Prostate gland (tissue), 2 donors: ENCODE data around the gene C6orf47. TPM values are rescaled to one million over a fixed set of nuclear protein-coding genes. Genes with fewer than 3 reads are reported as not detected.
A peak's percentile ranks its signal among the peaks of the same experiment; 100 is the strongest.
"Not testable (repeated sequence)": the region's sequence is repeated elsewhere in the genome, so short reads cannot be mapped to it uniquely, and the experiment has no call there.

Experiments used
- DNase-seq: peaks from one replicate; pipeline ENCODE4 v3.0.0-alpha.2; 2019; ENCODE audit warnings: low spot score
- H3K27ac ChIP-seq, 2 donors: fragments of 200-600 bp; sonication (generic); 2 replicates each; pipeline ENCODE4 v1.5.1; 2017 to 2019
- H3K27me3 ChIP-seq: fragments of 200-600 bp; sonication (generic); replicated peaks from 2 replicates; pipeline ENCODE4 v1.5.1; 2019; ENCODE audit not compliant: insufficient read depth
- H3K36me3 ChIP-seq, 2 donors: fragments of 200-600 bp; sonication (generic); 1 replicate in 1 of 2; 2 replicates in 1 of 2; pipeline versions ENCODE4 v1.5.1 to v1.8.1; 2017 to 2019
- H3K4me1 ChIP-seq: fragments of 200-600 bp; sonication (generic); replicated peaks from 2 replicates; pipeline ENCODE4 v1.5.1; 2019
- H3K4me3 ChIP-seq, 2 donors: fragments of 200-600 bp; sonication (generic); 2 replicates each; pipeline ENCODE4 v1.5.1; 2017 to 2019
- H3K9me3 ChIP-seq: fragments of 200-600 bp; sonication (generic); 2 replicates; pipeline ENCODE4 v1.5.1; 2017
- CTCF ChIP-seq, 4 experiments: fragments of 200-600 bp in 2 of 4; fragments of 450-650 bp in 2 of 4; sonication (generic) in 2 of 4; IDR thresholded peaks; 1 replicate in 3 of 4; 2 replicates in 1 of 4; pipeline ENCODE4 v1.5.1; 2016 to 2019; ENCODE audit warnings: antibody characterized with exemption in 4 of 4, mild to moderate bottlenecking in 2 of 4, moderate library complexity in 2 of 4
- POLR2A ChIP-seq: fragments of 450-650 bp; IDR thresholded peaks from one replicate; pipeline ENCODE4 v1.6.1; 2016; ENCODE audit warnings: antibody characterized with exemption, mild to moderate bottlenecking
- POLR2AphosphoS5 ChIP-seq: sonication (generic); formaldehyde crosslinking; IDR thresholded peaks from one replicate; pipeline ENCODE4 v1.6.1; 2017; ENCODE audit warnings: antibody characterized with exemption
- WGBS: methylation state at CpG from one replicate; pipeline ENCODE4 v1.1.5; 2018; 5-methylcytosine and 5-hydroxymethylcytosine counted together
- intact Hi-C: fragments of 100-400 bp; cut with DNase I; formaldehyde crosslinking; loops from one replicate; pipeline ENCODE4 v1.14.2; 2022
- total RNA-seq, 2 donors: library from RNA; depleted of rRNA; stranded (reverse); fragments of >200 nt; gene quantifications; one replicate each; pipeline ENCODE4 v1.1.0, GENCODE V29; 2016

C6orf47 gene
- total RNA-seq: 10 to 100 TPM; 25.5 to 30.1 TPM

- Histone ChIP-seq H3K9me3 (no peaks in the 10 kb centered on the region), H3K27ac (peak within 1 kb of the TSS; percentile 76 to 87), H3K27me3 (no peaks in the 10 kb centered on the region), H3K4me1 (peaks cover 24% of the 10 kb centered on the region), H3K36me3 (no peaks in the 10 kb centered on the region), H3K4me3 (peak within 1 kb of the TSS; percentile 57 to 58)
- under 1% methylated on average over 47 of the region's 52 CpGs for WGBS
- TF ChIP-seq POLR2A (peak; percentile 84), POLR2AphosphoS5 (peak; percentile 71), CTCF (IDR thresholded peaks at IDR 0.05) (peak in 2 of 4 experiments; percentile 5 to 14)
- intact Hi-C loops: no loop called here
- peak; percentile 81 for DNase-seq
Observed at GRCh38 chr6:31660381-31661261, at the start of gene C6orf47. C6orf47 (minus strand) TSS chr6:31660778; CDS start chr6:31659947, 831 bp downstream.

GRCh38 chr6:31709157-31709556 lies 48.6 kb upstream of the C6orf47 start:
- H3K27ac ChIP-seq, H3K27me3 ChIP-seq, intact Hi-C loops, H3K9me3 ChIP-seq, DNase-seq, H3K36me3 ChIP-seq, H3K4me3 ChIP-seq, H3K4me1 ChIP-seq: not testable (repeated sequence)
- WGBS: 93% methylated on average over 11 of the region's 11 CpGs

GRCh38 chr6:31708224-31708623 lies 47.6 kb upstream of the C6orf47 start:
- no peaks in the 10 kb centered on the region for H3K27me3 ChIP-seq
- no peak for DNase-seq
- H3K27ac ChIP-seq: no peak overlapping the region
- TF ChIP-seq CTCF (IDR thresholded peaks at IDR 0.05) (no peak), POLR2A (no peak), POLR2AphosphoS5 (no peak)
- no peak overlapping the region for H3K4me3 ChIP-seq
- no peaks in the 10 kb centered on the region for H3K36me3 ChIP-seq
- H3K9me3 ChIP-seq: no peaks in the 10 kb centered on the region
- WGBS: 94% methylated on average over 3 of the region's 3 CpGs
- H3K4me1 ChIP-seq: peaks cover 3% of the 10 kb centered on the region
- intact Hi-C loops: no loop called here

- no peaks in the 10 kb centered on the region for H3K36me3 ChIP-seq
- no peak overlapping the region for H3K27ac ChIP-seq
- H3K27me3 ChIP-seq: no peaks in the 10 kb centered on the region
- intact Hi-C loops: no loop called here
- no peaks in the 10 kb centered on the region for H3K9me3 ChIP-seq
- no peak overlapping the region for H3K4me3 ChIP-seq
- WGBS: 82% methylated on average over 10 of the region's 10 CpGs
- peaks cover 3% of the 10 kb centered on the region for H3K4me1 ChIP-seq
- no peak for TF ChIP-seq POLR2A
- TF ChIP-seq POLR2AphosphoS5: no peak
- TF ChIP-seq CTCF (IDR thresholded peaks at IDR 0.05): no peak
- no peak for DNase-seq
Observed at GRCh38 chr6:31707701-31708100, 47.1 kb upstream of the C6orf47 start.

GRCh38 chr6:31706599-31706998 lies 46.0 kb upstream of the C6orf47 start, which contains the start of gene LY6G6F:
LY6G6F (plus strand) TSS chr6:31706866; CDS start chr6:31706907, 41 bp downstream.
- 54% methylated on average over 3 of the region's 3 CpGs for WGBS
- H3K27ac ChIP-seq: no peak within 1 kb of the TSS
- TF ChIP-seq CTCF (IDR thresholded peaks at IDR 0.05) (no peak), POLR2AphosphoS5 (no peak), POLR2A (no peak)
- no peaks in the 10 kb centered on the region for H3K36me3 ChIP-seq
- DNase-seq: no peak
- H3K4me1 ChIP-seq: peaks cover 3% of the 10 kb centered on the region
- intact Hi-C loops: no loop called here
- no peaks in the 10 kb centered on the region for H3K27me3 ChIP-seq
- H3K4me3 ChIP-seq: no peak within 1 kb of the TSS
- H3K9me3 ChIP-seq: no peaks in the 10 kb centered on the region
